ENCODE measurements around the gene TMA16.

- TF ChIP-seq CTCF (IDR thresholded peaks at IDR 0.05; ENCODE audit: low read depth, low read length, poor library complexity, severe bottlenecking) (no peak), EZH2phosphoT487 (IDR thresholded peaks at IDR 0.05; ENCODE audit: borderline replicate concordance, low read length) (no peak)
These were observed 68.0 kb downstream of the TMA16 start for GRCh38 chr4:163562496-163562895.
